Mucosa of rectum (tissue), 2 donors: ENCODE results near the gene MPPED2.

ENCODE experiments used
- H3K27ac ChIP-seq, 2 donors: one replicate each; pipeline ENCODE4 v1.7.0; 2013; ENCODE audit warnings: inconsistent platforms in 2 of 2, low read depth in 2 of 2, low read length in 2 of 2
- H3K27me3 ChIP-seq, 2 donors: one replicate each; pipeline ENCODE4 v1.7.0; 2013; ENCODE audit warnings: low read length in 2 of 2; ENCODE audit not compliant: control insufficient read depth in 2 of 2, insufficient read depth in 2 of 2
- H3K36me3 ChIP-seq, 2 donors: one replicate each; pipeline ENCODE4 v1.7.0; 2013; ENCODE audit warnings: low read length in 2 of 2; ENCODE audit not compliant: control insufficient read depth in 2 of 2, insufficient read depth in 2 of 2
- H3K4me1 ChIP-seq, 2 donors: one replicate each; pipeline ENCODE4 v1.7.0; 2013; ENCODE audit warnings: low read length in 2 of 2, mild to moderate bottlenecking in 1 of 2; ENCODE audit not compliant: control insufficient read depth in 2 of 2, insufficient read depth in 2 of 2
- H3K4me3 ChIP-seq, 2 donors: one replicate each; pipeline ENCODE4 v1.7.0; 2013; ENCODE audit warnings: low read length in 2 of 2
- H3K9ac ChIP-seq, 2 donors: one replicate each; pipeline ENCODE4 v1.7.0; 2013; ENCODE audit warnings: low read length in 2 of 2, low read depth in 1 of 2, mild to moderate bottlenecking in 1 of 2
- H3K9me3 ChIP-seq, 2 donors: one replicate each; pipeline ENCODE4 v1.7.0; 2013; ENCODE audit warnings: low read length in 2 of 2; ENCODE audit not compliant: control insufficient read depth in 2 of 2
- donor health status: healthy.
- donor health status: Normal muscosa, but diverticular disease.

MPPED2 gene

GRCh38 chr11:30414244-30414643 is 171.9 kb downstream of the MPPED2 start:
- Histone ChIP-seq H3K27me3 (no peaks in the 10 kb centered on the region), H3K4me3 (no peak overlapping the region), H3K9ac (no peak overlapping the region), H3K4me1 (no peaks in the 10 kb centered on the region), H3K27ac (no peak overlapping the region), H3K9me3 (no peaks in the 10 kb centered on the region), H3K36me3 (no peaks in the 10 kb centered on the region)

GRCh38 chr11:30412509-30412908 is 173.6 kb downstream of the MPPED2 start:
- H3K27me3 ChIP-seq, result no peaks in the 10 kb centered on the region
- no peaks in the 10 kb centered on the region for H3K4me1 ChIP-seq
- no peak overlapping the region for H3K27ac ChIP-seq

GRCh38 chr11:30411383-30411782 is 174.8 kb downstream of the MPPED2 start:
- H3K27me3 ChIP-seq, result no peaks in the 10 kb centered on the region

More at GRCh38 chr11:30412509-30412908, 173.6 kb downstream of the MPPED2 start:
- Histone ChIP-seq H3K36me3 (no peaks in the 10 kb centered on the region), H3K9me3 (no peaks in the 10 kb centered on the region), H3K4me3 (no peak overlapping the region), H3K9ac (no peak overlapping the region)

GRCh38 chr11:30406978-30407762 is 179.0 kb downstream of the MPPED2 start:
- Histone ChIP-seq H3K9me3 (no peaks in the 10 kb centered on the region), H3K27ac (no peak overlapping the region), H3K9ac (no peak overlapping the region)

More at GRCh38 chr11:30411383-30411782, 174.8 kb downstream of the MPPED2 start:
- Histone ChIP-seq H3K4me3 (no peak overlapping the region), H3K4me1 (no peaks in the 10 kb centered on the region), H3K9me3 (no peaks in the 10 kb centered on the region), H3K36me3 (no peaks in the 10 kb centered on the region), H3K9ac (no peak overlapping the region), H3K27ac (no peak overlapping the region)

GRCh38 chr11:30405385-30405784 is 180.8 kb downstream of the MPPED2 start:
- Histone ChIP-seq H3K36me3 (no peaks in the 10 kb centered on the region), H3K9me3 (no peaks in the 10 kb centered on the region), H3K27me3 (no peaks in the 10 kb centered on the region), H3K9ac (no peak overlapping the region), H3K4me1 (no peaks in the 10 kb centered on the region), H3K4me3 (no peak overlapping the region), H3K27ac (no peak overlapping the region)

More at GRCh38 chr11:30406978-30407762, 179.0 kb downstream of the MPPED2 start:
- H3K4me1 ChIP-seq, result no peaks in the 10 kb centered on the region
- H3K4me3 ChIP-seq, result no peak overlapping the region
- no peaks in the 10 kb centered on the region for H3K36me3 ChIP-seq
- no peaks in the 10 kb centered on the region for H3K27me3 ChIP-seq

- Histone ChIP-seq H3K9me3 (no peaks in the 10 kb centered on the region), H3K36me3 (no peaks in the 10 kb centered on the region), H3K9ac (no peak overlapping the region), H3K4me3 (no peak overlapping the region), H3K27ac (no peak overlapping the region), H3K27me3 (no peaks in the 10 kb centered on the region), H3K4me1 (no peaks in the 10 kb centered on the region)
Measured at GRCh38 chr11:30404136-30404535, 182.0 kb downstream of the MPPED2 start.

- H3K9ac ChIP-seq, result no peak overlapping the region
- H3K27ac ChIP-seq, result no peak overlapping the region
- no peaks in the 10 kb centered on the region for H3K36me3 ChIP-seq
Measured at GRCh38 chr11:30395751-30396150, 190.4 kb downstream of the MPPED2 start.

GRCh38 chr11:30393012-30393411 is 193.1 kb downstream of the MPPED2 start:
- Histone ChIP-seq H3K27ac (no peak overlapping the region), H3K27me3 (no peaks in the 10 kb centered on the region), H3K4me3 (no peak overlapping the region), H3K9me3 (no peaks in the 10 kb centered on the region), H3K4me1 (no peaks in the 10 kb centered on the region), H3K36me3 (no peaks in the 10 kb centered on the region), H3K9ac (no peak overlapping the region)

More at GRCh38 chr11:30395751-30396150, 190.4 kb downstream of the MPPED2 start:
- no peaks in the 10 kb centered on the region for H3K4me1 ChIP-seq
- H3K4me3 ChIP-seq, result no peak overlapping the region
- H3K9me3 ChIP-seq, result no peaks in the 10 kb centered on the region
- no peaks in the 10 kb centered on the region for H3K27me3 ChIP-seq

GRCh38 chr11:30392221-30392784 is 193.8 kb downstream of the MPPED2 start:
- Histone ChIP-seq H3K36me3 (no peaks in the 10 kb centered on the region), H3K9ac (no peak overlapping the region), H3K4me3 (no peak overlapping the region), H3K9me3 (no peaks in the 10 kb centered on the region), H3K27ac (no peak overlapping the region), H3K4me1 (no peaks in the 10 kb centered on the region), H3K27me3 (no peaks in the 10 kb centered on the region)

- Histone ChIP-seq H3K4me3 (no peak overlapping the region), H3K4me1 (no peaks in the 10 kb centered on the region), H3K9ac (no peak overlapping the region), H3K27ac (no peak overlapping the region), H3K36me3 (no peaks in the 10 kb centered on the region), H3K9me3 (no peaks in the 10 kb centered on the region), H3K27me3 (no peaks in the 10 kb centered on the region)
Measured at GRCh38 chr11:30388957-30389356, 197.2 kb downstream of the MPPED2 start.
